ENCODE measurements around the gene POU1F1. TPM values are rescaled to one million over a fixed set of nuclear protein-coding genes. Genes with fewer than 3 reads are reported as not detected.

POU1F1 gene
- not detected in 5 replicates for total RNA-seq (2022; extraction: Qiagen RNA extraction)

GRCh38 chr3:87276484-87276883 lies at the start of gene POU1F1:
Gene POU1F1, minus strand, starts transcription at chr3:87276584. Its CDS starts 122 bp downstream, at chr3:87276462.

GRCh38 chr3:87227104-87227834 lies 49.1 kb downstream of the POU1F1 start, which contains the start of gene CHMP2B:
Gene CHMP2B, plus strand, starts transcription at chr3:87227309. Its CDS starts 214 bp downstream, at chr3:87227523.

Other genes starting within 250 kb of the POU1F1 start
- 92.6 to 119 TPM (median 100 TPM) in 5 replicates for gene CHMP2B, start 49.3 kb downstream of the POU1F1 start, total RNA-seq (2022; extraction: Qiagen RNA extraction)

Measured in A549 treated with Mapracorat at 1 μM for 4 hours (cell line).